H1 (cell line): ENCODE measurements around the gene MMP26. TPM values are rescaled to one million over a fixed set of nuclear protein-coding genes. Genes with fewer than 3 reads are reported as not detected.

ENCODE experiments used
- GABPA ChIP-seq: IDR thresholded peaks from 2 replicates; pipeline ENCODE4 v1.6.1; 2011; ENCODE audit warnings: mild to moderate bottlenecking, low read length, moderate library complexity, borderline replicate concordance; ENCODE audit not compliant: insufficient read depth
- NRF1 ChIP-seq: IDR thresholded peaks from 2 replicates; pipeline ENCODE4 v1.6.1; 2011; ENCODE audit warnings: mild to moderate bottlenecking, low read depth, low read length, improper control_type of control experiment
- TAF7 ChIP-seq: optimal IDR thresholded peaks from 2 replicates; pipeline ENCODE3; 2011; ENCODE audit warnings: low read depth, mild to moderate bottlenecking, inconsistent platforms, low read length, moderate library complexity, borderline replicate concordance
- polyA plus RNA-seq, 7 experiments: library from polyadenylated mRNA; depleted of rRNA in 3 of 7; stranded (reverse) in 5 of 7; unstranded in 2 of 7; fragments of >200 nt in 5 of 7; fragments of 200-250 nt in 2 of 7; gene quantifications; 1 replicate in 5 of 7; 2 replicates in 1 of 7; 4 replicates in 1 of 7; pipeline versions ENCODE4 v1.2.1 to v1.2.3, GENCODE V29; 2011 to 2013; ENCODE audit warnings: missing spikeins in 2 of 7, mixed read lengths in 2 of 7
- total RNA-seq: library from RNA; stranded (reverse); fragmentation: NEBNext Ultra II Directional; extraction: Animal tissue kit (Norgen Biotek cat#: 25700); gene quantifications from 2 replicates; pipeline ENCODE4 v1.2.1, GENCODE V29; 2021

The MMP26 gene
- total and polyA plus RNA-seq, 2 of the 8 experiments (the other 6 are each of a cell fraction or from before 2014, with no cell fraction given): 0.06 TPM; not detected in 1

GRCh38 chr11:4680341-4680740, 24.2 kb upstream of the MMP26 start (continued):
- TF ChIP-seq TAF7 (no peak), NRF1 (no peak), GABPA (no peak)
